Panc1 (cell line): ENCODE measurements around the gene ELL2. TPM values are rescaled to one million over a fixed set of nuclear protein-coding genes. Genes with fewer than 3 reads are reported as not detected.

Experiments
- ATAC-seq: fragments of 200-7000 bp; cut with Tn5 transposase; 2 replicates; pipeline ENCODE4 v1.9.1; 2020; ENCODE audit warnings: mild to moderate bottlenecking, moderate library complexity
- BruUV-seq: library from RNA; stranded (reverse); fragments of 400-500 nt; replicated peaks from 2 replicates; lab custom pipeline; 2021; lab: Mats Ljungman, UMichigan
- CTCF ChIA-PET: fragments of 300-600 bp; sonication (Branson Sonifier 250); formaldehyde crosslinking; loops from one replicate; lab custom pipeline; 2022; ENCODE audit warnings: antibody characterized with exemption; lab: Charles Lee
- POLR2A ChIA-PET: fragments of 300-600 bp; sonication (Branson Sonifier 250); formaldehyde crosslinking; loops from one replicate; lab custom pipeline; 2022; ENCODE audit warnings: antibody characterized with exemption; lab: Charles Lee
- DNase-seq: peaks from one replicate; pipeline ENCODE4 v3.0.0-alpha.2; 2010; ENCODE audit warnings: low read depth, low spot score
- H3K27ac ChIP-seq: 2 replicates; pipeline ENCODE4 v1.5.1; 2011; ENCODE audit warnings: mild to moderate bottlenecking, low read length, inconsistent platforms
- H3K27me3 ChIP-seq: fragments of 200-500 bp; sonication (Bioruptor generic); 2 replicates; pipeline ENCODE4 v1.6.0; 2014; ENCODE audit warnings: low read length, inconsistent platforms; ENCODE audit not compliant: control insufficient read depth, insufficient read depth
- H3K36me3 ChIP-seq: fragments of 200-500 bp; sonication (Bioruptor generic); 2 replicates; pipeline ENCODE4 v1.5.1; 2014; ENCODE audit warnings: inconsistent platforms, mild to moderate bottlenecking, low read length, moderate library complexity; ENCODE audit not compliant: control insufficient read depth, insufficient read depth
- H3K4me1 ChIP-seq: 2 replicates; pipeline ENCODE4 v1.5.1; 2011; ENCODE audit warnings: inconsistent platforms, mild to moderate bottlenecking, low read length, moderate library complexity; ENCODE audit not compliant: control insufficient read depth, insufficient read depth
- H3K4me3 ChIP-seq, 2 experiments: 2 replicates each; pipeline ENCODE4 v1.5.1; 2011 to 2012; ENCODE audit warnings: low read depth in 2 of 2, low read length in 2 of 2, mild to moderate bottlenecking in 2 of 2, inconsistent platforms in 1 of 2, moderate library complexity in 1 of 2
- H3K9me3 ChIP-seq: fragments of 200-500 bp; sonication (Bioruptor generic); 2 replicates; pipeline ENCODE4 v1.5.1; 2014; ENCODE audit warnings: low read depth, mild to moderate bottlenecking, inconsistent platforms, low read length, moderate library complexity; ENCODE audit not compliant: control insufficient read depth, insufficient read depth
- CTCF ChIP-seq: fragments of 450-650 bp; IDR thresholded peaks from 2 replicates; pipeline ENCODE4 v1.5.1; 2017; ENCODE audit warnings: mild to moderate bottlenecking
- POLR2AphosphoS5 ChIP-seq: IDR thresholded peaks from 2 replicates; pipeline ENCODE4 v1.6.1; 2012; ENCODE audit warnings: mild to moderate bottlenecking, low read depth, low read length, moderate library complexity
- REST ChIP-seq, 2 experiments: IDR thresholded peaks; 2 replicates each; pipeline ENCODE4 v1.6.1; 2011 to 2012; ENCODE audit warnings: low read depth in 2 of 2, control low read depth in 1 of 2, low read length in 1 of 2, mild to moderate bottlenecking in 1 of 2, moderate library complexity in 1 of 2; ENCODE audit not compliant: insufficient read depth in 1 of 2
- SIN3A ChIP-seq: IDR thresholded peaks from 2 replicates; pipeline ENCODE4 v1.6.1; 2012; ENCODE audit warnings: low read depth, mild to moderate bottlenecking, low read length, moderate library complexity, borderline replicate concordance; ENCODE audit not compliant: insufficient read depth
- TCF7L2 ChIP-seq: IDR thresholded peaks from 2 replicates; pipeline ENCODE4 v1.6.1; 2011; ENCODE audit warnings: mild to moderate bottlenecking, low read depth, low read length, inconsistent platforms
- in situ Hi-C: cut with HindIII; loops from 2 replicates; pipeline ENCODE4 v1.10.0; 2016; ENCODE audit warnings: low sequenced_read_pairs, low pct_unique_long_range_greater_than_20kb
- intact Hi-C: fragments of 100-400 bp; cut with micrococcal nuclease; formaldehyde crosslinking; loops from one replicate; pipeline ENCODE4 v1.10.0; 2022; ENCODE audit not compliant: unreplicated experiment
- total RNA-seq: library from RNA; stranded (reverse); gene quantifications from one replicate; pipeline ENCODE4 v1.2.1, GENCODE V29; 2021; ENCODE audit not compliant: unreplicated experiment

ELL2 gene
- total RNA-seq, 1 experiment from 2014 or later: 68.5 TPM

GRCh38 chr5:95983080-95983479, 21.4 kb upstream of the ELL2 start:
- no peaks in the 10 kb centered on the region for H3K36me3 ChIP-seq
- ChIA-PET CTCF (no interaction called here), POLR2A (no interaction called here)
- ATAC-seq (no peak), DNase-seq (no peak)
- intact Hi-C loops (no loop called here), in situ Hi-C loops (no loop called here)
- H3K4me1 ChIP-seq: no peaks in the 10 kb centered on the region
- no peaks in the 10 kb centered on the region for H3K9me3 ChIP-seq
- H3K27me3 ChIP-seq: no peaks in the 10 kb centered on the region
- BruUV-seq: no TSS peak
- H3K4me3 ChIP-seq: no peak overlapping the region
- TF ChIP-seq TCF7L2: no peak
- no peak for TF ChIP-seq SIN3A
- TF ChIP-seq POLR2AphosphoS5: no peak
- no peak for TF ChIP-seq REST (IDR thresholded peaks at IDR 0.05; ENCODE audit: insufficient read depth in 1 of 2, low read depth in 2 of 2, low read length in 1 of 2)
- no peak for TF ChIP-seq CTCF
- H3K27ac ChIP-seq: no peak overlapping the region; the same call in 1 of the 2 replicates

GRCh38 chr5:95976606-95977005, 15.0 kb upstream of the ELL2 start:
- in situ Hi-C loops: no loop called here
- TF ChIP-seq TCF7L2: no peak
- TF ChIP-seq POLR2AphosphoS5: no peak

GRCh38 chr5:95975703-95976102, 14.1 kb upstream of the ELL2 start:
- ChIA-PET POLR2A (no interaction called here), CTCF (no interaction called here)
- intact Hi-C loops: no loop called here
- H3K27me3 ChIP-seq: no peaks in the 10 kb centered on the region
- no peak overlapping the region for H3K27ac ChIP-seq
- H3K4me1 ChIP-seq: 0 out of 2 replicates have a peak, but pooled peaks cover 7% of the 10 kb centered on the region
- TF ChIP-seq CTCF: no peak
- no peak for TF ChIP-seq TCF7L2
- no peak for TF ChIP-seq REST (IDR thresholded peaks at IDR 0.05; ENCODE audit: insufficient read depth in 1 of 2, low read depth in 2 of 2, low read length in 1 of 2)
- no peak for TF ChIP-seq SIN3A
- TF ChIP-seq POLR2AphosphoS5: no peak
- no peak overlapping the region for H3K4me3 ChIP-seq
- ATAC-seq: no peak
- in situ Hi-C loops: no loop called here
- H3K36me3 ChIP-seq: no peaks in the 10 kb centered on the region
- no peak for DNase-seq
- H3K9me3 ChIP-seq: no peaks in the 10 kb centered on the region
- no TSS peak for BruUV-seq

More at GRCh38 chr5:95976606-95977005, 15.0 kb upstream of the ELL2 start:
- Histone ChIP-seq H3K27me3 (no peaks in the 10 kb centered on the region), H3K4me3 (no peak overlapping the region), H3K4me1 (0 out of 2 replicates have a peak, but pooled peaks cover 7% of the 10 kb centered on the region), H3K27ac (peak overlapping the region; percentile 48; the same call in 1 of the 2 replicates), H3K9me3 (no peaks in the 10 kb centered on the region), H3K36me3 (no peaks in the 10 kb centered on the region)
- no TSS peak for BruUV-seq
- intact Hi-C loops: no loop called here
- ChIA-PET POLR2A (no interaction called here), CTCF (no interaction called here)
- DNase-seq (no peak), ATAC-seq (no peak)
